NK-92 treated with Interleukin-12 subunit alpha and Interleukin-12 subunit beta, amount 100 ng/mL, for 24 hours (cell line): ENCODE data around the gene MACROD2.

Source experiments
- DNase-seq: peaks from one replicate; lab custom pipeline; 2025; lab: John Stamatoyannopoulos, UW

Gene MACROD2

DNA sequence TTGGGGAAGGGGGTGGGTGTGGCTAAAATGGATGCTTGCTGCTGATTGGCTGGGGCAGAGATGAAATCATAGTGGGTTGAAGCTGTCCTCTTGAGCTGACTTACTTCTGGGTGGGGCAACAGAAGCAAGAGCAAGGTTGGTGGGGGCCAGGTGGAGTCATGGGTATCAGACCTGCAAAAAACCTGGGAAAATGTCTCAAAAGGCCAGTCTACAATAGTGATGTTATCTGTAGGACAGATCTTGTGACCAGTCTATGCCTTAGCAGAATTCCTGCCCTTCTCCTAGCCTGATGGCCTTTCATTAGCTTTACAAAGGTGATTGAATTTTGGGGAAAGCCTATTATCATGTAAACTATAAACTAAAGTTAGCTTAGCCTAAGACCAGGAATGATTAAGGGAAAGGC lies 1632.2 kb downstream of the MACROD2 start:
- no peak for DNase-seq

DNA sequence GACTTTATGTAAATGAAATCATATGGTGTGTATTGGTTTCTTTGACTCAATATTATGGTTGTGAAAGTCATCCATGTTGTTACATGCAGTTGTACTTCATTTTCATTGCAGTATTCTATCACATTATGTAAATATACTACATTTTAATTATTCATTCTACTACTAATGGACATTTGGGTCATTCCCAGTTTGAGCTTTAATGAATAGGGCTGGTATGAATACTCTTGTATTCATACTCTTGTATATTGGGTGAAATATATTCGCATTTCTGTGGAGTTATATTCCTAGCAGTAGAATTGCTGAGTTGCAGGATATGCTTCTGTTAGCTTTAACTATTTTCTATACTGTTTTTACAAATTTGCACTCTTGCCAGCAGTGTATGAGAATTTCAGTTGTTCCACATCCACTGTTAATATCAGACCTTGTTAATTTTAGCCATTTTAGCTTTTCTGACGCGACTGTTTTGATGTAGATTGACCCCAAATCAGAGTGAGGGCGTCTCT lies 1633.6 kb downstream of the MACROD2 start:
- no peak for DNase-seq

DNA sequence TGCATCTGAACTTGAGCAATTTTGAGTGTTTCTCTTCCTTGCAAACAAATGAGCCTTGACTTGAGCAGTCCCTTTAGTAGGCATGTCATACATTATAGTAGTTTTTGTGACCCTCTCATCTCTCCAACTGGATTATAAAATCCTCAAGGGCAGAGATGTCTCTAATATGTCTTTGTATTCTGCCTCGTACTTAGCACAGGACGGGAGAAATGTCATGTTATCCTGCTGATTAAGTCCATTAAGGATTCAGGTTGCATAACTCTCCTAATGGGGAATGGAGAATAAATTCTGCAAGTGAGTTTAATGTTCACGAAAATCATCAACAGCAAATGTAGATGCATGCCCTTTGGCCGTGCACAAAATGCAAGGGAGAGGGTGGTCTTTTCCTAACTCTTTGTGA lies 1635.0 kb downstream of the MACROD2 start:
- no peak for DNase-seq

DNA sequence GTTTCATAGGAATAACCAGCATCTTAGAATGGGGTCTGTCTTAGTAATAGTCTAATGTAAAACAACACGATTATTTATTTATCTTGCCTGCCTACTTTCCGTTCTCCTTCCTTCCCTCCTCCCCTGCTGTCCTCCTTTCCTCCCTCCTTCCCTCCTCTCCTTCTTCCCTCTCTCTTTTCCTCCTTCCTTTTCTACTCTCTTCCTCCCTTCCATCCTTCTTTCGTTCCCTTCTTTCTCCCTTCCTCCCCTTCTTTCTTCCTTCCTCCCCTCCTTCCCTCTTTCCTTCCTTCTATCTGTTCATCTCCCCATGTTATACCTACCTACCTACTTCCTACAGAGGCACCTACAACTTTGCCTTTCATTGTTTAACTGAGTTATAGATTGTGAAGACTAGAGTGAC lies 1637.4 kb downstream of the MACROD2 start:
- DNase-seq: no peak

DNA sequence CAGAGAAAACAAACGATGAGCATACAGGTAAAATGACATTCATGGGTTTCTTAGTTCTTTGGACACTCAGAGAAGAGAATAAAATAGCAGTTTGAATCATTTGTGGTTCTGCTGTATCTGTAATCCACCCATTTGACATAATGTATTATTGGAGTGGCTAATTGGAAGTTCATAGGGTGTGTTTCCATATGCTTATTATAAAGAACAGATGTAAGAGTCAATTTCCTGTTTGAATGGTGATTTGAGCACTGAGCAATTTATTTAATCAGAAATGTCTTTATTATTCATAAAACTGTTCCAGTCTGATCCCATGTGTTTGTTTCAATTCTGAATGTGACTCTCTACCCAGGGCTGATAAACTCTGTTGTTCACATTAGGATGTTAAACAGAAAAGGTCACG lies 1638.8 kb downstream of the MACROD2 start:
- no peak for DNase-seq

DNA sequence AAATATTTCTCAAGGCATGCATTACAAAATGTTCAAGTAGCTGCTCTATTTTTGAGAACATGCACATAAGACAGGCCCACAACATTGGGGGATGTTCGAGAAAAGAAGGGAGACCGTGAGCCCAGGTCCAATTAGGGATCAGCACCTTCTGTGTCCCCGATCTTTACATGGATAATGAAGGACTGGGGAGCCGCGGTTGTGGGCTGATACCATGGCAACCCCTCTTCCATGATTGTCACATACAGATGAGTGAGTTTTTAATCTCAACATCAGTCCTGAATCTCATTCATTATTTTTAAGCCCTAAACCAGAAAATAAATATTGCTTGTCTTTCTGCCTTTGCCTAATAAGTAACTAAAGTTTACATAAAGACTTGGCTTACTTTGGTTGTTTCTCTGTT lies 1642.2 kb downstream of the MACROD2 start:
- DNase-seq: no peak

DNA sequence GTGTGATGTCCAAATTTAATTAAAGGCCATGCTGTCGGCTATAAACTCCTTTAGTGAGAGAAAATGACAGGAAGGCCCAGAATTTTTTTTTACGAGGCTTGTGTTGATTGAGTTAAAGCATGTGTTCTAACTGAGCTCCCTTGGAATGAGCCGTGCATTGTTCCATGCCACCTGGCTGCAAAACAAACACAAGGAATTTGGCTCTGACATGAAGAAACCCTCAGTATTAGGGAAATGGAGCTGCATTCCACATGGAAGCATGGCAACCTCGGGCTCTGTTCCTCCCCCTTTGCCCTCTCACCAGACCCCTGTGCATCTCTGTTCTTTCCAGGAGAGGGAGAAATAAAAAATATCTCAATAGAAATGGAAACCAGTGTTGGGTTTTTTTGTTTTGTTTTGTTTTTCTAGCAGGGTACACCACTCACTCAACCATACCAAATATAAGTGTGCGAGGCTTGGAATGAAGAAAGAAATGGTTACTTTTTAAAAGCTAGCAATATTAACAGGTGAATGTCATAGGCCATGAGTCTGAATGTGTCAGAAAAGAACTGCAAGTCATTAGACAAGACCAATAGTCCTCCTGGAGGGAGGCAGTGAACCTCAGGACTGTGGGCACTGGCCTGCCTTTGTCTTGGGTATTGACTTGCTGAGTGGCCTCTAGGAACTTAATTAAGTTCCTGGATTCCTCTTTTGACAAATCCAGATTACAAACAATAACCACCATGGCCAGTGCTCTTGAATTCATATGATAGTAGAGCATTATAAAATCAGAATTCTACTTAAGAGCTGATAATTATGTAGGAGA lies 1642.8 kb downstream of the MACROD2 start:
- DNase-seq: no peak

DNA sequence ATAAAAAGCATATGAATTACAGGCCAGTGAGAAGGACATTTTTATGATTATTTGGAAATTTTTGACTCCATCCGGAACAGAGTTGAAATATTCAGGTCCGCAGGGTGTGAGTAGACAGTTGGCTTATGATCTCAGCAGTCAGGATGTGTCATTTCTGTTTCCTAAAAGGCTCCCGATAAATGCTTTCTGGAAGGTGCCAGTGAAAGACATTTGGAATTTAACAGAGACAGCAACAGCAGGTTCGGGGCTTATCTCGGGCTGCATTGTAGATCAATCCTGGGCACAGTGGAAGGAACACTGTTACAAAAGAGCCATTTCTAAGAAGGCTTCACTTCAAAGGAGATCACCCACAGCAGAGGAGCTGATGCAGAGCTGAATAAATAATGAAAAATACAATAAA lies 1643.5 kb downstream of the MACROD2 start:
- no peak for DNase-seq

DNA sequence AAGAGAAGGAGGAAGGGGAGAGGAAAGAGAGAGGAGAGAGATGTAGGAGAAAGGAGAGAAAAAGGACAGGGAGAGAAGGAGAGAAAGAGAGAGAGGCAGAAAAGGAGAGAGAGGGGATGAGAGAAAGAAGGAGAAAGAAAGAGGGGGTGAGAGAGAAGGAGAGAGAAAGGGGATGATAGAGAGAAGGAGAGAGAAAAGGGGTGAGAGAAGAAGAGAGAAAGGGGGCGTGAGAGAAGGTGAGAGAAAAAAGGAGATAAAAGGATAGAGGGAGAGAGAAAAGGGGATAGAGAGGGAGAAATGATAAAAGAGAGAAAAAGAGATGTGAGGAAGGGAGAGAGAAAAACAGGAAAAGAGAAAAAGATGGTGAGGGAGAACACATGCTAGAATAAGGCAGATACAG lies 1644.5 kb downstream of the MACROD2 start:
- no peak for DNase-seq

DNA sequence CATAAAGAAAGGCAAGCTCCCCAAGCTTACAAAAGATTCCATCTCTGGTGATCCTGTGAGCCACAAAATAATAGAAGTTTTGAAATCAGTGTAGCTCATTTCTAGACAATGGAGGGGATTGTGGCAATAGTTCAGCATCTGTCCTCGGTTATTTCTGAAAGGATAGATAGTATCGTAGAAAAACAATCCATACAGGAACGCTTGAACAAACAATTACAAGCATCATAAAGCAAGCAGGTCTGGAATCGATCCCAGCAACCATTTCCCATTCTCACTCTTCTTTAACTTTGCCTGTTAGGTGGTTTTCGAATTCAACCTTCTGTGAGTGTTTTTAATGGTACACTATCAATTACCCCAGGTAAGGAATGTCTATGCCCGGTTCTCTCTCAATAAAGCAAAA lies 1646.8 kb downstream of the MACROD2 start:
- DNase-seq: no peak

DNA sequence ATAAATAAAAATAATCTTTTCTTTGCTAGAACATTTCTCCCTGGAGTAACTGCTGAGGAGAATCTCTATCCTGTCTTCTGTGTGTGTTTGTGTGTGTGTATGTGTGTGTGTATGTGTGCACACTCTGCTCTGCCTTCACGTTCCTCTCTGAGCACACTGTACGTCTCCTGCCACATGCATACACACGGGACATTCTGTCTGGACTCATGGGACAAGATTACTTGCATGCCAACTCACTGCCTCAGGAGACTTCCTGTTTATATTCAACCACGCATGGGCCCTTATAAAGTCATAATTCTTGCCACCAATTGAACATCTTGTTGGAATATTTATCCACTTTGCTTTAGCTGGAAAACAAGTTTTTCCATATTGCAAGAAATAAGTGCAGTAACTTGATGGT lies 1647.4 kb downstream of the MACROD2 start:
- DNase-seq: no peak

DNA sequence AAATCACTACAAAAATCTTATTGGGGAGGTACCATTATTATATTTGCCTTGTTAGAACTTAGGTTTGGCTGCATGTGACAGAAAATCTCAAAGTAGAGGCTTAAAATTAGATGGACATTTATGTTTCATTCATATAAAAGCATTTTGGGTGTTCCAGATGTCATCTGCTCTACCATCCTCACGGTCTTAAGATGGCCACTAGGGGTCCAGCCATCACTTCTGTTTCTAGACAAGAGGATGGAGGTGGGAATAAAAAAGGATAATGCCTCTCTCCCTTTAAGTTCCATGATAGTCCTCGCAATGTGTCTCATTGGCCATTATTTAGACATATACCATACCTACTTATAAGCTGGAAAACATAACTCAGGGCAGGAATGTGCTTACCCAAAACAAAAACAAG lies 1648.4 kb downstream of the MACROD2 start:
- no peak for DNase-seq

DNA sequence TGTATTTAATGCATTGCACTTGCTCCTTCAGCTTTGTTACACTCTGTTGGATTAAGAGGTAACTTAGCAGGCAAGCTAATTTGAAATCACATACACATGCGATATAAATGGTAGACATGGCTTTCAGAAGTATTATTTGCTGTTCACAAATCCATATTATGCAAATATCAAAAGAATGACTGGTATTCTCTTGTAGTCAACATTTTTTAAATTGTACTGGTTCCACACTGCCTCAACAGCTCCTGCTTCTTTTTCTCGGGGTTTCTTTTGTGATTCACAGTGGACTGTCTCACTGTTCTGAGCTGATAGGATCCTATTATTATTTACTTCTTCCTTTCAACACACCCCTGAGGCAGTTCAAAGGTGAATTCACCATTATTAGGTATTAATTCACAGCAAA lies 1650.5 kb downstream of the MACROD2 start:
- no peak for DNase-seq

DNA sequence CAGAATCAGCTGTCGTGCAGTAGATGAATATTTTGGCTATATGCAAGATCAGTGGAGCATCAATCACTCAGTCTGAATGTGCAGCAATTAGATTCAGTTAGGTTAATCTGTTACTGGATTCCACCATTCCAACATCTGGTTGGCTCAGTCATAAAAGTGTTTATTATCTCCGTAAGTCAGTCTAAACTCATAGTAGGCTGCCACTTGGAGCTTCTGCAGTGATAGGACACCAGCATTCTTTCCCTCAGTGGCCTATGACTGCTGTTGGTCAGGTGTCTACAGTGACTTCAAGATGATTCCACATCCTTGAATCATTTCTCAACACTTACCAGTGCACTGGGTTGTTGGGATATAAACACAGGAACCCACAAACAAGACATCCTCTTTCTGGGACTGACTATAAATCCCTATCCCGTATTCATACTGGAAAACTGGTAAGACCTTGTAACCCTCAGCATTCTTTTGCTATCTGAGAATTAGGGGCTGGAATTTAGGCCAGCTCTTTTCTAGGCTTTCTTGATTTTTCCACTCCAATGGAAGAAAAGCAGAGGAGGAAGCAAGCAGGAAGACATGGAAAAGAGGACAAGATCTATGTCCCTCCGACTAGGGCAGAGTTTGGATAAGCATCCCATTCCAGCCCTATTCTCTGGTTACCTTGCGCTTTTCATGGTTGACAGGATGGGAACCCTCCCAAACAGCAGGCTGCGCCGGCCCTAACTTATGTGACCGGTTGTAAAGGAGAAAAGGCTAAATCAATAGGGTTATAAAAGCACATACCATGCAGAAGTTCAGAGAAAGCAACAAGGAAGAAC lies 1658.3 kb downstream of the MACROD2 start:
- no peak for DNase-seq

DNA sequence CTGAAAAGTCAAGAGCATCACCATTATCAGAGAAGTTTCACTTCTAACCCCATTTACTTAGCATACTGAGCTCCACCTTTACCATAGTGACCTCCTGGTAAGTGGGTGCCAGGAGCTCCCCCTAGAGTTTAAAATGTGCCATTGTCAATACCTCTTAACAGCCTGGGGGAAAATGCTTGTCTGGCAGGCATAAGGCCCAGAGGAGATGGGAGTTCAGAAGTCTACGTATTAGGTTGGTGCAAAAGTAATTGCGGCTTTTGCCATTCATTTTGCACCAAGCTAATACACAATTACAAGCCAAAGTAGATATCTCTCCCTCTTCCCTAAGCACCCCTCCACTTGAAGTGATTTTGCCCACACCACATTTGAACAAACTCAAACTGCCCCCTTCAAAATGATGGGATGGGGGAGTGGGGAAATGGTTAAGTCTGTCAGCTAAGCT lies 1658.9 kb downstream of the MACROD2 start:
- no peak for DNase-seq

DNA sequence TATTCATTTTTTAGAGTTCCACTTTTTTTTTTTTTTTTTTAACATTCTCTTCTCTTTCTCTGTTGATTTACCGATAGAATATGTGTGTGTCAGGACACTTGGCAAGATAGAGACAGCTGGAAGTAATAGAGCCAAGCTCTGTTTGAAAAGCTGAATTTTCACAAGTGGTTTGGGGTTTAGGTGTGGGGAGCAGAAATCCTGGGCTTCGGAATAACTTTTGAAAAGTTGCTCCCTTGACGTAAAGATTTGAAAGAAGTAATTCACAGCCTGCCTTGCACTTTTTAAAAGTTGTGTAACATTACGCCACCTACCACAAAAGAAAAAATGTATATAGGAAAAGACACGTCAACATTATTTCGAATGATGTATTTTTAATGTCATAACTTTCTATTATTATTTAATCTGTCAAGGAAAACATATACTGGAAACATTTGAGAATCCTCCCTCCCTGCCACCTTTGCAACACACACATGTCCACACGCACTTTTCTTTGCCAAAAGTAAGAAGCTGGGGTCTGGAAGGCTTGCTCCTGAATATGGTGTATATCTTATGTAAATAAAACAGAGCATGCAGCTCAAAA lies 1660.1 kb downstream of the MACROD2 start:
- no peak for DNase-seq

DNA sequence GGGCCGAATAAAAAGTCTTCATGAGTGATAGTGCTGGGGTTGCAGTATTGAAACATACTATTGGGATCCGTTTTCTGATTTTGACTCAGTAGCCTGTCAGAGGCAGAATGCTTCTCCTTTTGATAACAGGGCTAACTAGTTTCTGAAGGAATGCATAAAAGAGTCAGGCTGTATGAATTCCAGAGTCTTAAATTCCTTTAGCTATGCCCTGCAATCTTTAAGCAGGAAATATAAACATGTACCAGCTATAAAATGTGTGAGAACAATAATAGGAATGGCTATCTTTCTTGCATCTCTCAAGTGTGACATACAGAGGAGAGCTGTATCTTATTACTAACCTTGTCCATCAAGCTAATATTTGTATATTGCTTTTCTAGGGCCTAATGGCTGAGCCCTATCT lies 1660.8 kb downstream of the MACROD2 start:
- DNase-seq: no peak

DNA sequence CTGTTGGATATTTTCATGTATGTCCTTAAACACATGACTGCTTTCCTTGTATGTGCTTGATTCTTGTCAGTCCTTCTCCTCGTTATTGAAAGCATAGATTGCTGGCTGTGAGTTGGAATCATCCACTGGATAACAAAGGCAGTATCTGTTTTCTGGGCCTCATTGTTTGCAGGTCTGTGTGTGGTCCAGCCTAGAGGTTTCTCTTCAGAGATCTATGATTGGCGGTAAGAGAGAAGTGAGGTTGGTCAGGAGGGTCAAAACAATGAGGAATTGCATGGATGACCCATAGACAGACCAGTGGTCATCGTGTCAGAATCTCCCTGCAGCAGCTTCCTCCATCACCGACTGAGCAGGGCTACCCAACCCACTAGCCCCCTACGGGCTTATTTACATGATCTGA lies 1663.0 kb downstream of the MACROD2 start:
- no peak for DNase-seq

DNA sequence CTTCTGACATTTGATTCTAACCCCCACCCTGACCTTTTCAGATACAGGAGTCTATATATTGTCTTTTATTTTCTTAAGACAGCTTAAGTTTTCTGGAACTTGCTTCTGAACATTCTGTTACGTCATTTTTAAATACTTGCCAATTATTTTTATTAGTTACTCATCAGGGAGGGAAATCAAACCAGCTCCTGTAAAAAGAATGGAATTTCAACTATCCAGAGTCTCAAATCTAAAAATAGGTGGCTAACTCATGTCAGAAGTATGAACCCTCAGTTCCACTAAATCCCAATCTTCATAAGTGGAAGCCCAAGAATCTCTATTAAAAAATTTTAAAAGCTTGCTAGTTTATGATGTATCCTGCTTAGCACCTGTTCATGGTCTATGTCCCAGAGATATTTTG lies 1677.9 kb downstream of the MACROD2 start:
- no peak for DNase-seq

DNA sequence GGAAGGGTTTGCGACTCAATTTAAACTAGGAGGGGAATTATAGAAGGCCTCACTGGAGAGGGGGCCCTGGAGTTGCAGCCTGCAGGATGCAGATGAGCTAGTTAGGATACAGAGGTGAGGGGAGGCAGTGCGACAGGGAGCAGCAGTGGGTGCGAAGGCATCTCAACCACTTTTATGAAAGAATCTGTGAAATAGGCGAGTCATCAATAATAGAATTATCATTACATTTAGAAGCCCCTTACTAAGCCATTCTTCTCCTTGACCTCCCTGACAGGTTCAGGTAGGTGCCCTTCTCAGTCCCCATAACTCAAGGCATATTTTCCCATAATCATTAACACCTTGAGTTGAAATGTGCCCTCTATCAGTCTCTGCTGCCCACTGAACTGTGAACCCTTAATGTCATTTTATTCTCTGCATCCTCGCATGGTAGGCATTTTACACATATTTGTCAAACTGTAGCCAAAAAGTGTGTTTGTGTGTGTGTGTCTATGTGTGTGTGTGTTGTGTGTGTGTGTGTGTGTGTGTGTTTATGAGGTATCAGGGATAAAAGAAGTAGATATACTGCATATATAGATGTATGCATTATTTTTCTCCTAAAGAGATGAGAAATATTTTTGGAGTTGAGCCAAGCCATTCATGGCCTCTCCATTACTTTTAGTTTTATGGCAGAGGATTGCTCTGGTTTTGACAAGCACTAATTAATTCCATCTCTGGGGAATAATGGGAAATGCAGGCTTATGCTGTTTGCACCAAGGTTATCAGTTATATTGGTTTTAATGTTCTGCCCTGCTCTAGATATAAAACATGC lies 1679.1 kb downstream of the MACROD2 start:
- no peak for DNase-seq

DNA sequence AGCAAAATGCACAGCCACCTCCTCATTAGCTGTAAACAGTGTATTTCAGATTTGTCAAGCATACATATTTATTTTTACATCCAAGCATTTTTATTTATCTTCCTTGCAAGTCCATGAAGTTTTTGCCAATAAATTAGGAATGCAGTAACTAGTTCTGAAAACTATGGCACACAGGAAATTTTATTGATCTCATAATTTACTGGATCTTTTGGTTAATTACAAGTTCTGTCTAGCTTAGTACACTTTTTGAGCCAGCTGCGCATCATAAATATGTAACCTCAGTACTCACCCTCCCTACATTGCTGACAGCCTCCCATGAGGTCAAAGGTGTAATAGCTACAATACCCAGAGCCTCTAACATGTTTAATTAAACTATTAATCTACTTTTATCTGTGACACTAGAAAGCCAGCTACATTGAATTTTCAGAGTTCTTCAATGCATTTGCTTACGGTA lies 1679.8 kb downstream of the MACROD2 start:
- DNase-seq: no peak
